ENCODE results near the gene FYN.

Gene FYN

GRCh38 chr6:111784433-111784832 lies 88.8 kb downstream of the FYN start:
- no peak for DNase-seq

GRCh38 chr6:111782887-111783466 lies 90.3 kb downstream of the FYN start:
- no peak for DNase-seq

GRCh38 chr6:111782192-111782809 lies 91.0 kb downstream of the FYN start:
- DNase-seq, result no peak

- DNase-seq, result no peak
These were observed 92.1 kb downstream of the FYN start for GRCh38 chr6:111781041-111781708.

GRCh38 chr6:111780393-111780792 lies 92.9 kb downstream of the FYN start:
- DNase-seq, result no peak

GRCh38 chr6:111779660-111780059 lies 93.6 kb downstream of the FYN start:
- DNase-seq, result no peak

GRCh38 chr6:111779031-111779430 lies 94.2 kb downstream of the FYN start:
- DNase-seq, result no peak

- DNase-seq, result no peak
These were observed 95.9 kb downstream of the FYN start for GRCh38 chr6:111777357-111777756.

GRCh38 chr6:111776236-111777221 lies 96.7 kb downstream of the FYN start:
- DNase-seq, result no peak

- DNase-seq, result no peak
These were observed 97.9 kb downstream of the FYN start for GRCh38 chr6:111775145-111775922.

GRCh38 chr6:111774346-111774703 lies 98.9 kb downstream of the FYN start:
- DNase-seq, result no peak

- DNase-seq, result peak; percentile 21
These were observed 99.5 kb downstream of the FYN start for GRCh38 chr6:111773501-111774345.

- no peak for DNase-seq
These were observed 100.9 kb downstream of the FYN start for GRCh38 chr6:111772381-111772780.

GRCh38 chr6:111771629-111772028 lies 101.6 kb downstream of the FYN start:
- no peak for DNase-seq

GRCh38 chr6:111771094-111771432 lies 102.2 kb downstream of the FYN start:
- no peak for DNase-seq

- no peak for DNase-seq
These were observed 102.8 kb downstream of the FYN start for GRCh38 chr6:111770263-111771093.

- no peak for DNase-seq
These were observed 103.7 kb downstream of the FYN start for GRCh38 chr6:111769365-111770152.

GRCh38 chr6:111768431-111768770 lies 104.9 kb downstream of the FYN start:
- no peak for DNase-seq

- DNase-seq, result no peak
These were observed 105.4 kb downstream of the FYN start for GRCh38 chr6:111767752-111768430.

Measured in midbrain (tissue), 1 donor.